BJ (cell line): Measurements from ENCODE around the gene ZC3H12D. TPM values are rescaled to one million over a fixed set of nuclear protein-coding genes. Genes with fewer than 3 reads are reported as not detected.

Experiments
- CTCF ChIA-PET: fragments of 350-600 bp; formaldehyde crosslinking; extraction: SDS; loops from one replicate; lab custom pipeline; 2021; ENCODE audit warnings: antibody characterized with exemption, inconsistent platforms; lab: Yijun Ruan, JAX
- POLR2A ChIA-PET: fragments of 300-600 bp; sonication (Branson Sonifier 250); formaldehyde crosslinking; extraction: SDS; loops from one replicate; lab custom pipeline; 2021; ENCODE audit warnings: antibody characterized with exemption; lab: Charles Lee
- DNase-seq: peaks from one replicate; pipeline ENCODE4 v3.0.0-alpha.2; 2011; ENCODE audit warnings: low read depth
- H3K27me3 ChIP-seq: 2 replicates; pipeline ENCODE4 v1.6.0; 2011; ENCODE audit warnings: low read length; ENCODE audit not compliant: control insufficient read depth, insufficient read depth
- H3K36me3 ChIP-seq: 2 replicates; pipeline ENCODE4 v1.5.1; 2011; ENCODE audit warnings: low read length; ENCODE audit not compliant: control insufficient read depth, insufficient read depth
- H3K4me3 ChIP-seq: 2 replicates; pipeline ENCODE4 v1.5.1; 2011; ENCODE audit warnings: low read depth, mild to moderate bottlenecking, control low read depth, low read length
- polyA plus RNA-seq: library from polyadenylated mRNA; depleted of rRNA; stranded (reverse); fragments of >200 nt; gene quantifications from 2 replicates; pipeline ENCODE4 v1.2.3, GENCODE V29; 2011
- TF ChIP-seq, protein P1 (sequence below): IDR thresholded peaks from 2 replicates; pipeline ENCODE4 v1.5.1; 2011; ENCODE audit warnings: low read depth, mild to moderate bottlenecking, control low read depth, inconsistent platforms, low read length, moderate library complexity; ENCODE audit not compliant: insufficient read depth

Gene ZC3H12D
- polyA plus RNA-seq, 1 experiment, result 0.04 TPM

DNA sequence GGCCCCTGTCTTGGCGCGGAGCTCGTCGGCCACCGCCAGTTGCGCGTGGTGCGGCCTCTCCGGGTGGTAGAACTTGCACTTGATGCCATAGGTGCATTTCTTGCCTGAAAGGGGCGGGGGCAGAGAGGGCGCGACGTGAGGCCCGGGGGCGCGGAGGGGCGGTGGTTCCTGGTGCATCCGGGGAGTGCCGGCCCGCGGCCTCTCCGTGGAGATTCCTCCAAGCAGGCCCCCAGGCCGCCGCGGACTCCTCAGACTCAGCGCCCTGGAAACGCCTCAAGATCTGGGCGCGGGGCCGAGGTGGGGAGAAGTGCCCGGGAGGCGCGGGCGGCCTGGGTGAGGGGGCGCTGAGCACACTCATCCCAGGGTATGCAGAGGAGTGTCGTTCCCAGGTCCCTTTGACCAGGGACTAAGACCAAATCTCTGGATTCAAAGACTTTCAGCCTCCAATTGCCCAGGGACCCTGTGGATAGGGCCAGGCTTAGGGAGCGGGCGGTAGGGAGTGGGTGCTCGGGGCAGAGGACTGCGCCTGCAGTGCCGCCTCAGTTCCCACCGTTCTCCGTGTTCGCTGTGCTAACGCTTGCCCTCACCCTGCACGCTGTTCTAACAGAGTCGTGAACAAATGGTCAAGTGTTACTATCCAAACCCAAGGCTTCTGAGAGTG is 33.3 kb downstream of the ZC3H12D start:
- ChIA-PET CTCF (interaction anchor here (0.8 to 1.2 kb wide), 2 partner anchors 10 to 20 kb away, joined by 3 read pairs; no protein-coding TSS in a partner anchor), POLR2A (no interaction called here)
- Histone ChIP-seq H3K4me3 (no peak overlapping the region; the same call in 1 of the 2 replicates), H3K27me3 (no peaks in the 10 kb centered on the region), H3K36me3 (no peaks in the 10 kb centered on the region)
- DNase-seq, result no peak
- TF ChIP-seq, protein P1, sequence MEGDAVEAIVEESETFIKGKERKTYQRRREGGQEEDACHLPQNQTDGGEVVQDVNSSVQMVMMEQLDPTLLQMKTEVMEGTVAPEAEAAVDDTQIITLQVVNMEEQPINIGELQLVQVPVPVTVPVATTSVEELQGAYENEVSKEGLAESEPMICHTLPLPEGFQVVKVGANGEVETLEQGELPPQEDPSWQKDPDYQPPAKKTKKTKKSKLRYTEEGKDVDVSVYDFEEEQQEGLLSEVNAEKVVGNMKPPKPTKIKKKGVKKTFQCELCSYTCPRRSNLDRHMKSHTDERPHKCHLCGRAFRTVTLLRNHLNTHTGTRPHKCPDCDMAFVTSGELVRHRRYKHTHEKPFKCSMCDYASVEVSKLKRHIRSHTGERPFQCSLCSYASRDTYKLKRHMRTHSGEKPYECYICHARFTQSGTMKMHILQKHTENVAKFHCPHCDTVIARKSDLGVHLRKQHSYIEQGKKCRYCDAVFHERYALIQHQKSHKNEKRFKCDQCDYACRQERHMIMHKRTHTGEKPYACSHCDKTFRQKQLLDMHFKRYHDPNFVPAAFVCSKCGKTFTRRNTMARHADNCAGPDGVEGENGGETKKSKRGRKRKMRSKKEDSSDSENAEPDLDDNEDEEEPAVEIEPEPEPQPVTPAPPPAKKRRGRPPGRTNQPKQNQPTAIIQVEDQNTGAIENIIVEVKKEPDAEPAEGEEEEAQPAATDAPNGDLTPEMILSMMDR, result no peak

DNA sequence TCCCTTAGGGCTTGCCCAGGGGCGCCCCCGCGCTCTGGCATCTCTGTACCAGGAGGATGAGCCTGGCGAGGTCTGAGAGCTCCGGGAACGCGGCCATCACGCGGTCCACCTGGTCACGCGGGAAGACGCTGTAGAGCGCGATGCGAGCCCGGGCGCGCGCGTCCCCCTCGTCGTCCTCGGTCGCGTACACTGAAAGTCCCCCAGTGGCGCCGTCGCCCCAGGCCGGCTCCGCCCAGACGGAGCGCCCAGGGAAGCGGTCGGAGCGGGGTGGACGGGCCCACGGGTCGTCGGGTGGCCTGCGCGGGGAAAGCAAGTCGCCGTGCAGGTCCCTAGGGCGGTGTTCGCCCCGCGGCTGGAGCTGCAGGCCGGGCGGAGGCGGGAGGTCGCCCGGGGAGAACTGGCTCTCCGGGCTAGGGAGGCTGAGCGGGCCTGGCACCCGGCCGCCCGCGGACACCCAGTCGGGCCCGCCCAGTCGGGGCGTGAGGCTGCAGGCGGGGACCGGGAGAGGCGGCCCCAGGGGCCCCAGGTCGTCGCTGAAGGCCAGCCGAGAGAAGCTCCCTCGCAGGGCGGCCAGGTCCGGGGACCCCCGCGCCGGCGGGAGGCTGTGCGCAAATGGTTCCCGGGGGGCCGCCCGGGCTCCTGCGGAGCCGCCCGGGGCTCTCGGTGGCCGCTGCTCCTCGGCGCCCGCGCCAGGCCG is 34.0 kb downstream of the ZC3H12D start:
- H3K4me3 ChIP-seq, result peak overlapping the region; percentile 13
- CTCF ChIA-PET, result interaction anchor here (0.8 to 1.2 kb wide), 3 partner anchors 9 to 19 kb away, joined by 3 read pairs; no protein-coding TSS in a partner anchor
- H3K27me3 ChIP-seq, result no peaks in the 10 kb centered on the region
- H3K36me3 ChIP-seq, result no peaks in the 10 kb centered on the region
- TF ChIP-seq, protein P1, result no peak
- POLR2A ChIA-PET, result no interaction called here
- DNase-seq, result no peak

DNA sequence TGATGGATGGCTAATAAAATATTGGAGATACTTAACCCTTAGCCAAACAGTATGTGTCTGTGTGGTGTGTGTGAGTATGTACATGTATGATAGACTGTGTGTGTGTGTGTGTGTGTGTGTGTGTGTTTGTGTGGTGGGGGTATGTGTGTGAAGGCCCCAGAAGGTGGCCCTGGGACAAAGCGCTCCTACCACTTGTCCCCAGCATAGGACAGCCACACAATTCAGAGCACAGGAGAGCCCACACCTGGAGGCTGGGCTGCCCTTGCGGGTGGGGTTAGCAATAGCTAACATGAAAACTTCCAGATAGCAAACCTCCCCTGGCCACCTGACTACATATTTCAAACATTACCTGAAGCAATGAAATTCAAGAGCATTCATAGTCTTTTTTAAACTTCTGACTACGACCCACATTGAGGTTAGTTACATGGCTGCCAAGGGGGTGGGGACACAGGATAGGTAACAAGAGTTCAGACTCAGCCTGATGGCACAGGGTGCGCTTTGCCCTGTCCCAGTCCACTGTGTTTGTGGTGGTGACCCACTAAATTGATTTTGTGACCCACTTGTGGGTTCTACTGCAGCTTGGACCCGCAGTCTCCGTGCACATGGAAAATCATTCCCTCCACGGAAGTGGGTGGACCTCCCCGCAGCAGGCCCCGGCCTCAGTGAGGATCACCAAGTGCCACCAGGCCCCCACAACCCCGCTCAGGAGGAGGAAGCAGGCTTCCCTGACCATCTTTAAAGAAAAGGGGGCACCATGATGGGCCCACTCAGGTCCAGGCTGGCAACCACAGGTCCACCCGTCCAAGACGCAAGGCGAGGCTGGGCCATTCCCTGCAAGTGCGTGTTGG is 34.8 kb downstream of the ZC3H12D start:
- H3K4me3 ChIP-seq, result no peak overlapping the region; the same call in 1 of the 2 replicates

GRCh38 chr6:149448821-149449453 is 35.9 kb downstream of the ZC3H12D start:
- TF ChIP-seq, protein P1, result no peak
- CTCF ChIA-PET, result interaction anchor here (1.3 to 1.7 kb wide), 2 partner anchors 9 to 17 kb away, joined by 3 to 5 read pairs; no protein-coding TSS in a partner anchor

More for the DNA sequence above, 34.8 kb downstream of the ZC3H12D start:
- Histone ChIP-seq H3K36me3 (no peaks in the 10 kb centered on the region), H3K27me3 (no peaks in the 10 kb centered on the region)
- POLR2A ChIA-PET, result no interaction called here
- TF ChIP-seq, protein P1, result no peak
- CTCF ChIA-PET, result interaction anchor here (0.8 to 1.7 kb wide), 4 partner anchors 8 to 19 kb away, joined by 3 read pairs; no protein-coding TSS in a partner anchor
- DNase-seq, result no peak

More at GRCh38 chr6:149448821-149449453, 35.9 kb downstream of the ZC3H12D start:
- POLR2A ChIA-PET, result no interaction called here
- DNase-seq, result no peak
- Histone ChIP-seq H3K4me3 (no peak overlapping the region), H3K27me3 (no peaks in the 10 kb centered on the region), H3K36me3 (no peaks in the 10 kb centered on the region)
